Uterus (tissue), 4 donors: Measurements from ENCODE around the gene TBX6. TPM values are rescaled to one million over a fixed set of nuclear protein-coding genes. Genes with fewer than 3 reads are reported as not detected.

Experiments
- DNase-seq, 2 donors: peaks; one replicate each; pipeline ENCODE4 v3.0.0-alpha.2; 2019 to 2020
- H3K27ac ChIP-seq, 2 donors: fragments of 200-600 bp; sonication (generic); 1 replicate in 1 of 2; 2 replicates in 1 of 2; pipeline ENCODE4 v1.5.1; 2016 to 2018
- H3K27me3 ChIP-seq, 2 donors: fragments of 200-600 bp; sonication (generic); one replicate each; pipeline ENCODE4 v1.5.1; 2018 to 2019; ENCODE audit warnings: control low read depth in 1 of 2
- H3K36me3 ChIP-seq, 2 donors: fragments of 200-600 bp; sonication (generic); one replicate each; pipeline ENCODE4 v1.5.1; 2019; ENCODE audit warnings: control low read depth in 1 of 2
- H3K4me1 ChIP-seq, 2 donors: fragments of 200-600 bp; sonication (generic); one replicate each; pipeline ENCODE4 v1.5.1; 2018 to 2019; ENCODE audit warnings: control low read depth in 1 of 2
- H3K4me3 ChIP-seq, 2 donors: fragments of 200-600 bp; sonication (generic); 1 replicate in 1 of 2; 2 replicates in 1 of 2; pipeline ENCODE4 v1.5.1; 2018 to 2019; ENCODE audit warnings: mild to moderate bottlenecking in 1 of 2
- H3K9me3 ChIP-seq, 2 donors: fragments of 200-600 bp; sonication (generic); one replicate each; pipeline ENCODE4 v1.5.1; 2019; ENCODE audit warnings: control low read depth in 1 of 2
- POLR2A ChIP-seq, 2 donors: fragments of 450-650 bp; IDR thresholded peaks; one replicate each; pipeline ENCODE4 v1.6.1; 2016; ENCODE audit warnings: antibody characterized with exemption in 2 of 2, mild to moderate bottlenecking in 1 of 2, moderate library complexity in 1 of 2
- intact Hi-C: fragments of 100-400 bp; cut with DNase I; formaldehyde crosslinking; loops from one replicate; pipeline ENCODE4 v1.15.1; 2023; ENCODE audit warnings: low total_unique reads
- total RNA-seq, 4 donors: library from RNA; depleted of rRNA in 3 of 4; stranded (reverse); fragments of >200 nt in 3 of 4; gene quantifications; one replicate each; pipeline versions ENCODE4 v1.1.0 to v1.2.4, GENCODE V29; 2014 to 2023
- TF ChIP-seq, protein P1 (sequence below), 4 experiments: fragments of 200-600 bp in 2 of 4; fragments of 450-650 bp in 2 of 4; sonication (generic) in 2 of 4; IDR thresholded peaks; one replicate each; pipeline ENCODE4 v1.5.1; 2016 to 2019; ENCODE audit warnings: antibody characterized with exemption in 4 of 4, mild to moderate bottlenecking in 2 of 4, moderate library complexity in 1 of 4
- donor health status: DM: yes; HTN: yes; CAD: no.

The TBX6 gene
- total RNA-seq, 4 donors from 2014 or later, result 0.21 to 1.3 TPM; not detected in 2

- H3K9me3 ChIP-seq, result no peaks in the 10 kb centered on the region
- H3K4me3 ChIP-seq, result no peak overlapping the region
- no peaks in the 10 kb centered on the region for H3K36me3 ChIP-seq
- peak overlapping the region; percentile 9 to 43 for H3K27ac ChIP-seq
- no peak for TF ChIP-seq POLR2A (IDR thresholded peaks at IDR 0.05)
- TF ChIP-seq, protein P1, sequence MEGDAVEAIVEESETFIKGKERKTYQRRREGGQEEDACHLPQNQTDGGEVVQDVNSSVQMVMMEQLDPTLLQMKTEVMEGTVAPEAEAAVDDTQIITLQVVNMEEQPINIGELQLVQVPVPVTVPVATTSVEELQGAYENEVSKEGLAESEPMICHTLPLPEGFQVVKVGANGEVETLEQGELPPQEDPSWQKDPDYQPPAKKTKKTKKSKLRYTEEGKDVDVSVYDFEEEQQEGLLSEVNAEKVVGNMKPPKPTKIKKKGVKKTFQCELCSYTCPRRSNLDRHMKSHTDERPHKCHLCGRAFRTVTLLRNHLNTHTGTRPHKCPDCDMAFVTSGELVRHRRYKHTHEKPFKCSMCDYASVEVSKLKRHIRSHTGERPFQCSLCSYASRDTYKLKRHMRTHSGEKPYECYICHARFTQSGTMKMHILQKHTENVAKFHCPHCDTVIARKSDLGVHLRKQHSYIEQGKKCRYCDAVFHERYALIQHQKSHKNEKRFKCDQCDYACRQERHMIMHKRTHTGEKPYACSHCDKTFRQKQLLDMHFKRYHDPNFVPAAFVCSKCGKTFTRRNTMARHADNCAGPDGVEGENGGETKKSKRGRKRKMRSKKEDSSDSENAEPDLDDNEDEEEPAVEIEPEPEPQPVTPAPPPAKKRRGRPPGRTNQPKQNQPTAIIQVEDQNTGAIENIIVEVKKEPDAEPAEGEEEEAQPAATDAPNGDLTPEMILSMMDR (IDR thresholded peaks at IDR 0.05), result no peak
- DNase-seq, result no peak
- no peaks in the 10 kb centered on the region for H3K27me3 ChIP-seq
- intact Hi-C loops, result no loop called here
- peaks cover 13 to 37% of the 10 kb centered on the region in 2 donors for H3K4me1 ChIP-seq
These were observed 23.4 kb downstream of the TBX6 start for GRCh38 chr16:30068333-30068732.

- H3K9me3 ChIP-seq, result no peaks in the 10 kb centered on the region
- no peaks in the 10 kb centered on the region for H3K27me3 ChIP-seq
- no peaks in the 10 kb centered on the region for H3K36me3 ChIP-seq
- intact Hi-C loops, result no loop called here
- DNase-seq, result no peak
- peak overlapping the region; percentile 97 to 99 for H3K27ac ChIP-seq
- TF ChIP-seq, protein P1 (IDR thresholded peaks at IDR 0.05), result no peak
- no peak for TF ChIP-seq POLR2A (IDR thresholded peaks at IDR 0.05)
- peak overlapping the region in 1 of 2 donors; percentile 81 for H3K4me3 ChIP-seq
- peaks cover 15 to 42% of the 10 kb centered on the region in 2 donors for H3K4me1 ChIP-seq
These were observed 24.2 kb downstream of the TBX6 start for GRCh38 chr16:30067584-30067916.

GRCh38 chr16:30066761-30067583, 24.8 kb downstream of the TBX6 start:
- no peak for TF ChIP-seq POLR2A (IDR thresholded peaks at IDR 0.05)
- TF ChIP-seq, protein P1 (IDR thresholded peaks at IDR 0.05), result no peak
- peak in 1 of 2 donors; percentile 35 for DNase-seq
- H3K4me1 ChIP-seq, result peaks cover 15 to 42% of the 10 kb centered on the region in 2 donors
- H3K27me3 ChIP-seq, result no peaks in the 10 kb centered on the region
- H3K36me3 ChIP-seq, result no peaks in the 10 kb centered on the region
- intact Hi-C loops, result no loop called here
- H3K9me3 ChIP-seq, result no peaks in the 10 kb centered on the region
- H3K4me3 ChIP-seq, result peak overlapping the region; percentile 81 to 100
- peak overlapping the region; percentile 97 to 99 for H3K27ac ChIP-seq

DNA sequence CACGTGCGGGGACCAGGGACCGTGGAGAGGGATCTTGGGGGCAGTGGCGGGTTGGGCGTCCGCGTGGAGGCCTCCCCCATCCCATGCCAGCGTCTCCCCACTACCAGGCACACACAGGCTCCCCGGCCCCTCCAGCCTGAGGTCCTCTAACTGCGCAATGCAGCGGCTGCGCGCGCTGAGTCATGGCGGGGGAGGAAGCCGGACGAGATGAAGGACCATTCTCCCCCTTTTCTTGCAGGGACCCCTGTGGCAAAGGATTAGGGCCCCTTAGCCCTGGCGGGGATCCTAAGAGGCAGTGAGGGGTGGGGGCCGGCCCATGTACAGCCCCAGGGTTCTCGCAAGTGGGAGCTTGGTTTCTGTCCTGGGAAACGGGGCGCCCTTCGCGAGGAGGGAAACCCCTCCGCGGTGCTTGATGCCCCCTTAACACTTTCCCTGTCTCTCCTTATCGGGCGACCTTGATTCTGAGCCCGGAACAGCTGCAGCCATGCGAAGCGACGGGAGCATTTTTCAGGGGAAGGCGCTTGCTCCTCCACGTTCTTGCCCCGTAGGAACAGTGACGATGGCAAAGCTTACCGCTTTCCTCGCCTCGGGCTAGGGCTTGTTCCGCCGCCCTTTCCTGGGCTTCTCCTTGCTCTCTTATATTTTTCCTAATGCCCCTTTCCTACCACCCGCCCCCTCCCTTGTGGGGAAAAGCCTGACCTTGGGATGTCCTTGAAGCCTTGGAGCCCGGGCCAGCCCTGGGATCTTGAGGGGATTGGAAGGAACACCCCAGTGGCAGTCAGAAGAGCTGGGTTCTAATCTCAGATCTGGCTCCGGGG, 25.6 kb downstream of the TBX6 start:
- DNase-seq, result peak in 1 of 2 donors; percentile 73
- H3K4me1 ChIP-seq, result peaks cover 15 to 42% of the 10 kb centered on the region in 2 donors

More for the DNA sequence above, 25.6 kb downstream of the TBX6 start:
- H3K9me3 ChIP-seq, result no peaks in the 10 kb centered on the region
- no peak for TF ChIP-seq POLR2A (IDR thresholded peaks at IDR 0.05)
- TF ChIP-seq, protein P1 (IDR thresholded peaks at IDR 0.05), result peak in 1 of 4 experiments; percentile 0
- peak overlapping the region; percentile 97 to 99 for H3K27ac ChIP-seq
- H3K36me3 ChIP-seq, result no peaks in the 10 kb centered on the region
- peak overlapping the region; percentile 81 to 100 for H3K4me3 ChIP-seq
- no peaks in the 10 kb centered on the region for H3K27me3 ChIP-seq
- intact Hi-C loops, result no loop called here
